Trophoblast cell (in vitro differentiated cells and primary cell): ENCODE data around the gene PPP3CB.

Experiments used
- DNase-seq, 2 donors: peaks; one replicate each; pipeline ENCODE4 v3.0.0-alpha.2; 2016
- H2AFZ ChIP-seq: 2 replicates; pipeline ENCODE4 v1.6.1; 2013; ENCODE audit warnings: low read length, moderate library complexity, mild to moderate bottlenecking; ENCODE audit not compliant: insufficient read depth, poor library complexity
- H2AK5ac ChIP-seq: 2 replicates; pipeline ENCODE4 v1.6.1; 2013; ENCODE audit warnings: mild to moderate bottlenecking, low read length
- H2BK120ac ChIP-seq: 2 replicates; pipeline ENCODE4 v1.6.1; 2013; ENCODE audit warnings: low read length, mild to moderate bottlenecking, moderate library complexity; ENCODE audit not compliant: insufficient read depth, poor library complexity
- H2BK12ac ChIP-seq: 2 replicates; pipeline ENCODE4 v1.6.1; 2013; ENCODE audit warnings: mild to moderate bottlenecking, low read length, moderate library complexity
- H2BK5ac ChIP-seq: 2 replicates; pipeline ENCODE4 v1.6.1; 2013; ENCODE audit warnings: low read length, low read depth, moderate library complexity, mild to moderate bottlenecking; ENCODE audit not compliant: poor library complexity
- H3K14ac ChIP-seq: 2 replicates; pipeline ENCODE4 v1.6.1; 2013; ENCODE audit warnings: mild to moderate bottlenecking, low read length
- H3K18ac ChIP-seq: 2 replicates; pipeline ENCODE4 v1.6.1; 2013; ENCODE audit warnings: mild to moderate bottlenecking, low read length
- H3K23ac ChIP-seq: 2 replicates; pipeline ENCODE4 v1.6.1; 2013; ENCODE audit warnings: low read length
- H3K27ac ChIP-seq: 2 replicates; pipeline ENCODE4 v1.5.1; 2013; ENCODE audit warnings: low read depth, mild to moderate bottlenecking, inconsistent platforms, low read length, moderate library complexity
- H3K27me3 ChIP-seq: 2 replicates; pipeline ENCODE4 v1.6.1; 2013; ENCODE audit warnings: inconsistent platforms, mild to moderate bottlenecking, low read length, moderate library complexity; ENCODE audit not compliant: insufficient read depth
- H3K36me3 ChIP-seq, 2 experiments: 1 replicate in 1 of 2; 2 replicates in 1 of 2; pipeline ENCODE4 v1.6.1; 2013; ENCODE audit warnings: low read length in 2 of 2, mild to moderate bottlenecking in 2 of 2, moderate library complexity in 1 of 2; ENCODE audit not compliant: insufficient read depth in 2 of 2, control insufficient read depth in 1 of 2
- H3K4ac ChIP-seq: 2 replicates; pipeline ENCODE4 v1.6.1; 2013; ENCODE audit warnings: low read depth, mild to moderate bottlenecking, low read length, moderate library complexity
- H3K4me1 ChIP-seq, 2 experiments: 1 replicate in 1 of 2; 2 replicates in 1 of 2; pipeline ENCODE4 v1.6.1; 2013; ENCODE audit warnings: low read length in 2 of 2, mild to moderate bottlenecking in 2 of 2, moderate library complexity in 1 of 2; ENCODE audit not compliant: insufficient read depth in 2 of 2, control insufficient read depth in 1 of 2
- H3K4me2 ChIP-seq: 2 replicates; pipeline ENCODE4 v1.6.1; 2013; ENCODE audit warnings: inconsistent platforms, mild to moderate bottlenecking, low read length, moderate library complexity
- H3K4me3 ChIP-seq: 2 replicates; pipeline ENCODE4 v1.5.1; 2013; ENCODE audit warnings: mild to moderate bottlenecking, low read depth, low read length, inconsistent platforms
- H3K79me1 ChIP-seq: one replicate; pipeline ENCODE4 v1.6.1; 2013; ENCODE audit warnings: low read length
- H3K79me2 ChIP-seq: 2 replicates; pipeline ENCODE4 v1.6.1; 2013; ENCODE audit warnings: low read length, mild to moderate bottlenecking; ENCODE audit not compliant: control insufficient read depth, insufficient read depth, poor library complexity
- H3K9ac ChIP-seq: 2 replicates; pipeline ENCODE4 v1.6.1; 2013; ENCODE audit warnings: mild to moderate bottlenecking, low read length
- H3K9me3 ChIP-seq: 2 replicates; pipeline ENCODE4 v1.6.1; 2013; ENCODE audit warnings: low read depth, mild to moderate bottlenecking, control low read depth, inconsistent platforms, low read length; ENCODE audit not compliant: insufficient read depth
- H4K12ac ChIP-seq: 2 replicates; pipeline ENCODE4 v1.6.1; 2013; ENCODE audit warnings: low read depth, mild to moderate bottlenecking, low read length, moderate library complexity
- H4K8ac ChIP-seq: 2 replicates; pipeline ENCODE4 v1.6.1; 2013; ENCODE audit warnings: low read depth, mild to moderate bottlenecking, low read length, moderate library complexity
- H4K91ac ChIP-seq: one replicate; pipeline ENCODE4 v1.6.1; 2013; ENCODE audit warnings: low read depth, mild to moderate bottlenecking, low read length, moderate library complexity
- WGBS: extraction: QIAGEN DNeasy Blood & Tissue Kit; methylation state at CpG from one replicate; pipeline ENCODE4 v1.1.7; 2013; ENCODE audit warnings: missing lambda C conversion rate; ENCODE audit not compliant: insufficient read length, insufficient coverage; ENCODE audit errors: extremely low coverage; 5-methylcytosine and 5-hydroxymethylcytosine counted together

The PPP3CB gene

DNA sequence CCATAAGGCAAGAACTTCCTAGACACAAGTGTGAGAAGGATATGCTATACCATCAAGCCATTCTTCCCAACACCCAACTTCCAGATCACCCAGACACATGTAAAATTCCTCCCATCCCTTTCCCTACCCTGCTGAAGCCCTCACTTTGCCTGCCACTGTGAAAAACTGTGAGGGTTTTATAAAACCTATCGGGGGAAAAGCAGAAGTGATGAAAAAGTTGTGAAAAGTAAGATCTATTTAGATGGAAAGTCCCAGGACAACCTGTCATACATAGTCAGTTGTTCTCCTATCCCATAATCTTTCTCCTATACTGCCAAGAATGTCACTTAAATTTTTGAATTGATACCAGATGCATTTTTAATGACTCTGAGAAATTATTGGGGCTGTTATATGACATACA is 39.0 kb upstream of the PPP3CB start:
- H3K27ac ChIP-seq = no peak overlapping the region
- no CpG with 5 or more reads among the region's 1 CpG for WGBS

DNA sequence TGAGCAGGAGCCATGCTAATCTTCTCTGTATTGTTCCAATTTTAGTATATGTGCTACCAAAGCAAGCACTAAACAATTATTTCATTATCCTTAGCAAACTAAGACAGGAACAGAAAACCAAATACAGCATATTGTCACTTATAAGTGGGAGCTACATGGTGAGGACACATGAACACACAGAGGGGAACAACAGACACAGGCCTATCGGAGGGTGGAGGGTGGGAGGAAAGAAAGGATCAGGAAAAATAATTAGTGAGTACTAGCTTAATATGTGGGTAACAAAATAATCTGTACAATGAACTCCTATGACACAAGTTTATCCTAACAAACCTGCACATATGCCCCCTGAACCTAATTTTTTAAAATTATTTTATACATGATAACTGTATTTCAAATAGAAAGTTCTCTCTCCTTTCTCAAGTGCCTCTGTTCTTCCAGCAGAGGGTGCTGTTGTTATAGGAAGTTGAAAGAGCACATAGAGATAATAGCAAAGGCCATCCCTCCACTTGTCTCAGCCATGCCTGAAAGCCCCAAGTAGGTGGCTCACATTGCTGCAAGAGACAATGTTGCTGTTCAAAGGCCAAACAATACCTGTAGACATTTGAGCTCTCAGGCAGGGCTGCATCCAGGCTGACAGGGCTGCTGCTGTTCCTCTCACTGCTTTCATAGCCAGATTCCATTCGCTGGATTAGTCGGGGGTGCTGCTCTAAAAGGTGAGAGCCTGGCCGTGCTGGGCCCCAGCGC is 33.4 kb upstream of the PPP3CB start:
- no CpG with 5 or more reads among the region's 5 CpGs for WGBS

More for the DNA sequence above, 39.0 kb upstream of the PPP3CB start:
- peaks cover 0 to 5% of the 10 kb centered on the region in 2 experiments for H3K36me3 ChIP-seq
- H3K18ac ChIP-seq = no peak overlapping the region
- H3K14ac ChIP-seq = no peak overlapping the region
- H4K12ac ChIP-seq = no peak overlapping the region
- no peak overlapping the region for H2AFZ ChIP-seq
- no peak overlapping the region for H2BK5ac ChIP-seq
- H2AK5ac ChIP-seq = no peak overlapping the region
- no peaks in the 10 kb centered on the region for H3K27me3 ChIP-seq
- H3K79me2 ChIP-seq = no peaks in the 10 kb centered on the region
- no peak overlapping the region for H2BK120ac ChIP-seq
- H3K9ac ChIP-seq = peak overlapping the region; percentile 1
- H3K4me3 ChIP-seq = no peak overlapping the region
- no peaks in the 10 kb centered on the region for H3K9me3 ChIP-seq
- no peak for DNase-seq
- H2BK12ac ChIP-seq = no peak overlapping the region
- no peak overlapping the region for H4K91ac ChIP-seq
- no peaks in the 10 kb centered on the region for H3K79me1 ChIP-seq
- H3K23ac ChIP-seq = no peak overlapping the region
- peaks cover 0 to 6% of the 10 kb centered on the region in 2 experiments for H3K4me1 ChIP-seq
- H3K4ac ChIP-seq = no peak overlapping the region
- H3K4me2 ChIP-seq = no peak overlapping the region
- H4K8ac ChIP-seq = no peak overlapping the region

DNA sequence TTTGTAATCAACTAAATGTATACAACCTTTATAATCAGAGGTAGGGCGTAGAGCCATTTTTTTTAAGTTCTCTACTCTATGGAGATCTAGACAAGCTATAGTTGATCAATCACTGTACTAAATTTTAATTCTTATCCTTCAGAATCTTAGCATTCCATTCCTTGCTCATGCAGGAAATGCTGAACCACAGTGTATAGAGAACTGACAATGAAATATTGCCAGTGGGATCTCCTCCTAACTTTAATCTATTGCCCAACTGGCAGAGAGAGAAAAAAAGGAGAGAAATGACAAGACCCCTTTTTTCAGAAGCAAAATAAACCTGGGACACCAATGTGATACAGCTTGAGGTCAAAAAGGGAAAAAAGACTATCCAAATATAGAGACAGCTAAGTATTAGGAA is 26.4 kb upstream of the PPP3CB start:
- no peak overlapping the region for H3K4me2 ChIP-seq
- H2BK120ac ChIP-seq = no peak overlapping the region
- H3K18ac ChIP-seq = no peak overlapping the region
- no peak overlapping the region for H4K8ac ChIP-seq
- H3K9ac ChIP-seq = no peak overlapping the region
- peaks cover 8% of the 10 kb centered on the region in 2 experiments for H3K36me3 ChIP-seq
- no peak overlapping the region for H4K12ac ChIP-seq
- no peak overlapping the region for H3K23ac ChIP-seq
- H2AK5ac ChIP-seq = no peak overlapping the region
- H3K27ac ChIP-seq = no peak overlapping the region
- no CpG with 5 or more reads among the region's 1 CpG for WGBS
- no peaks in the 10 kb centered on the region for H3K9me3 ChIP-seq
- H4K91ac ChIP-seq = no peak overlapping the region
- no peaks in the 10 kb centered on the region for H3K27me3 ChIP-seq
- no peaks in the 10 kb centered on the region for H3K79me1 ChIP-seq
- no peaks in the 10 kb centered on the region for H3K79me2 ChIP-seq
- H3K4me1 ChIP-seq = peaks cover 1 to 5% of the 10 kb centered on the region in 2 experiments
- no peak for DNase-seq
- H3K4me3 ChIP-seq = no peak overlapping the region
- H3K4ac ChIP-seq = no peak overlapping the region
- H2AFZ ChIP-seq = no peak overlapping the region
- no peak overlapping the region for H2BK12ac ChIP-seq
- H3K14ac ChIP-seq = no peak overlapping the region
- no peak overlapping the region for H2BK5ac ChIP-seq

More for the DNA sequence above, 33.4 kb upstream of the PPP3CB start:
- Histone ChIP-seq H3K27me3 (no peaks in the 10 kb centered on the region), H3K79me1 (no peaks in the 10 kb centered on the region), H3K4me2 (no peak overlapping the region), H3K9me3 (no peaks in the 10 kb centered on the region), H3K79me2 (no peaks in the 10 kb centered on the region), H3K14ac (no peak overlapping the region), H3K27ac (no peak overlapping the region), H3K9ac (no peak overlapping the region), H2BK5ac (no peak overlapping the region), H2AFZ (no peak overlapping the region), H2AK5ac (no peak overlapping the region), H4K91ac (no peak overlapping the region), H4K8ac (no peak overlapping the region), H3K4me1 (peaks cover 0 to 9% of the 10 kb centered on the region in 2 experiments), H3K36me3 (peaks cover 0 to 5% of the 10 kb centered on the region in 2 experiments), H2BK120ac (no peak overlapping the region), H3K18ac (no peak overlapping the region), H2BK12ac (no peak overlapping the region), H4K12ac (no peak overlapping the region), H3K4me3 (no peak overlapping the region), H3K23ac (no peak overlapping the region), H3K4ac (no peak overlapping the region)
- DNase-seq = peak; percentile 56 to 88

DNA sequence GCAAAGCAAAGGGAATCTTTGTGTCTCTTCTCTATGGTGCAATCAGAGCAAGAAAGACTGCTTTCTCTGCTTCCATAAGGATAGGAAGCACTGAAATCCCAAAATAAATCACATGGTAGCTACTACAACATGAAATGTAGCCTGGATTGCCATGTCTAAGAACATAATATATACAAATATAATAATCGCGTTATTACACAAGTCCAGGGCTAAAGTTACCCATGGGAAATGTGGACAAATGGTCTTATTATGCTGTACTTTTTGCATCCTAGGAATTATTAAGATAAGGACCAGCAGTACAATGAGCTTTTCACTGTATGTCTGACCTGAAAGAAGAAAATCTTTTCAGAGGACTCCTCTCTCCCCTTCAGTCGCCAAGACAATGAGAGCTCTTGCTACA is 23.5 kb upstream of the PPP3CB start:
- Histone ChIP-seq H2AK5ac (no peak overlapping the region), H3K4me1 (peaks cover 11 to 13% of the 10 kb centered on the region in 2 experiments), H3K36me3 (peaks cover 7 to 13% of the 10 kb centered on the region in 2 experiments), H3K4me2 (no peak overlapping the region), H3K18ac (no peak overlapping the region), H3K23ac (no peak overlapping the region), H3K4me3 (no peak overlapping the region), H3K14ac (no peak overlapping the region), H3K9me3 (no peaks in the 10 kb centered on the region), H3K79me2 (no peaks in the 10 kb centered on the region), H2BK5ac (no peak overlapping the region), H4K91ac (no peak overlapping the region), H2BK120ac (no peak overlapping the region), H4K12ac (no peak overlapping the region), H3K9ac (no peak overlapping the region), H4K8ac (no peak overlapping the region), H2AFZ (no peak overlapping the region), H3K27ac (no peak overlapping the region), H3K4ac (no peak overlapping the region), H3K79me1 (peaks cover 2% of the 10 kb centered on the region), H2BK12ac (no peak overlapping the region), H3K27me3 (no peaks in the 10 kb centered on the region)
- WGBS = no CpG with 5 or more reads among the region's 3 CpGs
- DNase-seq = no peak
